ENCODE data around the gene CAPZB.

CAPZB gene

GRCh38 chr1:19495000-19495656, 9.8 kb upstream of the CAPZB start:
- no peak overlapping the region for H3K27ac ChIP-seq
- TF ChIP-seq CTCF (conservative IDR thresholded peaks at IDR 0.05) (no peak), ZFX (IDR thresholded peaks at IDR 0.05) (no peak)

- no peak for TF ChIP-seq ZFX (IDR thresholded peaks at IDR 0.05)
- no peak overlapping the region for H3K27ac ChIP-seq
Measured at GRCh38 chr1:19493547-19493946, 8.2 kb upstream of the CAPZB start.

- no peak overlapping the region for H3K27ac ChIP-seq
- no peak for TF ChIP-seq ZFX (IDR thresholded peaks at IDR 0.05)
- no peak for TF ChIP-seq CTCF (conservative IDR thresholded peaks at IDR 0.05)
Measured at GRCh38 chr1:19489996-19490395, 4.7 kb upstream of the CAPZB start.

GRCh38 chr1:19488136-19488535, 2.8 kb upstream of the CAPZB start:
- TF ChIP-seq ZFX (IDR thresholded peaks at IDR 0.05) (no peak), CTCF (conservative IDR thresholded peaks at IDR 0.05) (no peak; the same call in 1 of the 2 replicates)
- no peak overlapping the region for H3K27ac ChIP-seq

- peak overlapping the region; percentile 99 for H3K27ac ChIP-seq
- TF ChIP-seq ZFX (IDR thresholded peaks at IDR 0.05) (peak; percentile 52), CTCF (conservative IDR thresholded peaks at IDR 0.05) (no peak)
Measured at GRCh38 chr1:19484798-19485361, 459 bp downstream of the CAPZB start.

- TF ChIP-seq ZFX (IDR thresholded peaks at IDR 0.05) (no peak), CTCF (conservative IDR thresholded peaks at IDR 0.05) (no peak)
- peak overlapping the region; percentile 99 for H3K27ac ChIP-seq
Measured at GRCh38 chr1:19484338-19484797, 971 bp downstream of the CAPZB start.

- TF ChIP-seq ZFX (IDR thresholded peaks at IDR 0.05): no peak
- no peak for TF ChIP-seq CTCF (conservative IDR thresholded peaks at IDR 0.05)
- peak overlapping the region; percentile 99 for H3K27ac ChIP-seq
Measured at GRCh38 chr1:19483691-19484090, 1.6 kb downstream of the CAPZB start.

- no peak overlapping the region for H3K27ac ChIP-seq
- no peak for TF ChIP-seq ZFX (IDR thresholded peaks at IDR 0.05)
- no peak for TF ChIP-seq CTCF (conservative IDR thresholded peaks at IDR 0.05)
Measured at GRCh38 chr1:19483261-19483660, 2.1 kb downstream of the CAPZB start.
